HEK293 (cell line): ENCODE data around the gene FIGLA.

Experiments used
- CTCF ChIA-PET: fragments of 350-600 bp; formaldehyde crosslinking; extraction: SDS; loops from one replicate; lab custom pipeline; 2021; ENCODE audit warnings: antibody characterized with exemption; lab: Yijun Ruan, JAX
- POLR2A ChIA-PET: fragments of 300-600 bp; formaldehyde crosslinking; extraction: SDS; loops from one replicate; lab custom pipeline; 2020; ENCODE audit warnings: antibody characterized with exemption, inconsistent platforms; lab: Yijun Ruan, JAX
- H3K27ac ChIP-seq: fragments of 200-500 bp; sonication (Bioruptor generic); 2 replicates; pipeline ENCODE4 v1.5.1; 2014; ENCODE audit warnings: low read depth, low read length, control low read depth, inconsistent platforms; ENCODE audit errors: extremely low read depth
- H3K36me3 ChIP-seq, 2 experiments: fragments of 200-500 bp in 1 of 2; sonication (Bioruptor generic) in 1 of 2; 1 replicate in 1 of 2; 2 replicates in 1 of 2; pipeline ENCODE4 v1.5.1; 2014 to 2017; ENCODE audit warnings: inconsistent platforms in 2 of 2, low read length in 2 of 2; ENCODE audit not compliant: control insufficient read depth in 2 of 2, insufficient read depth in 1 of 2
- H3K4me1 ChIP-seq: fragments of 200-500 bp; sonication (Bioruptor generic); 2 replicates; pipeline ENCODE4 v1.5.1; 2014; ENCODE audit warnings: mild to moderate bottlenecking, low read length, inconsistent platforms; ENCODE audit not compliant: control insufficient read depth, insufficient read depth
- H3K4me3 ChIP-seq: 2 replicates; pipeline ENCODE4 v1.5.1; 2011; ENCODE audit warnings: low read depth, mild to moderate bottlenecking, control low read depth, low read length, moderate library complexity
- H3K9me3 ChIP-seq: fragments of 200-500 bp; sonication (Bioruptor generic); 2 replicates; pipeline ENCODE4 v1.5.1; 2014; ENCODE audit warnings: low read depth, low read length, inconsistent platforms; ENCODE audit not compliant: control insufficient read depth, insufficient read depth
- CTCF ChIP-seq: fragments of 450-650 bp; formaldehyde crosslinking; IDR thresholded peaks from 2 replicates; pipeline ENCODE4 v1.5.1; 2016; ENCODE audit warnings: missing biosample characterization, missing genetic modification characterization
- GLIS2 ChIP-seq: fragments of 450-650 bp; formaldehyde crosslinking; IDR thresholded peaks from 2 replicates; pipeline ENCODE4 v1.5.1; 2016; ENCODE audit warnings: missing biosample characterization, missing genetic modification characterization
- HOXD13 ChIP-seq: sonication (generic); formaldehyde crosslinking; IDR thresholded peaks from 2 replicates; pipeline ENCODE4 v1.8.0; 2022; ENCODE audit warnings: missing genetic modification reagents, borderline replicate concordance
- KLF16 ChIP-seq: fragments of 450-650 bp; formaldehyde crosslinking; IDR thresholded peaks from 2 replicates; pipeline ENCODE4 v1.5.1; 2017; ENCODE audit warnings: missing biosample characterization, missing genetic modification characterization
- KLF9 ChIP-seq: fragments of 450-650 bp; formaldehyde crosslinking; IDR thresholded peaks from 2 replicates; pipeline ENCODE4 v1.5.1; 2016; ENCODE audit warnings: missing biosample characterization, missing genetic modification characterization, low read depth
- PRDM10 ChIP-seq: fragments of 450-650 bp; formaldehyde crosslinking; IDR thresholded peaks from 2 replicates; pipeline ENCODE4 v1.5.1; 2016; ENCODE audit warnings: missing biosample characterization, missing genetic modification characterization
- TRIM28 ChIP-seq: IDR thresholded peaks from 2 replicates; pipeline ENCODE4 v1.6.1; 2011; ENCODE audit warnings: low read length, control low read depth, borderline replicate concordance
- ZBTB6 ChIP-seq: fragments of 450-650 bp; formaldehyde crosslinking; IDR thresholded peaks from 2 replicates; pipeline ENCODE4 v1.5.1; 2017; ENCODE audit warnings: missing biosample characterization, missing genetic modification characterization
- ZNF112 ChIP-seq: fragments of 450-650 bp; formaldehyde crosslinking; IDR thresholded peaks from 2 replicates; pipeline ENCODE4 v1.5.0; 2017; ENCODE audit warnings: missing biosample characterization, missing genetic modification characterization
- ZNF121 ChIP-seq: fragments of 450-650 bp; formaldehyde crosslinking; IDR thresholded peaks from 2 replicates; pipeline ENCODE4 v1.5.1; 2016; ENCODE audit warnings: missing biosample characterization, missing genetic modification characterization
- ZNF138 ChIP-seq: fragments of 450-650 bp; formaldehyde crosslinking; IDR thresholded peaks from 2 replicates; pipeline ENCODE4 v1.5.1; 2016; ENCODE audit warnings: missing biosample characterization, missing genetic modification characterization, borderline replicate concordance
- ZNF175 ChIP-seq: fragments of 450-650 bp; formaldehyde crosslinking; IDR thresholded peaks from 2 replicates; pipeline ENCODE4 v1.5.1; 2016; ENCODE audit warnings: missing biosample characterization, missing genetic modification characterization
- ZNF211 ChIP-seq: fragments of 450-650 bp; formaldehyde crosslinking; IDR thresholded peaks from 2 replicates; pipeline ENCODE4 v1.5.1; 2016; ENCODE audit warnings: low read depth, missing biosample characterization, missing genetic modification characterization
- ZNF26 ChIP-seq: fragments of 450-650 bp; formaldehyde crosslinking; IDR thresholded peaks from 2 replicates; pipeline ENCODE4 v1.5.1; 2016; ENCODE audit warnings: missing biosample characterization, missing genetic modification characterization
- ZNF473 ChIP-seq: fragments of 450-650 bp; formaldehyde crosslinking; IDR thresholded peaks from 2 replicates; pipeline ENCODE4 v1.5.1; 2017; ENCODE audit warnings: missing biosample characterization, missing genetic modification characterization
- ZNF510 ChIP-seq: fragments of 450-650 bp; formaldehyde crosslinking; IDR thresholded peaks from 2 replicates; pipeline ENCODE4 v1.5.1; 2018; ENCODE audit warnings: mild to moderate bottlenecking, missing genetic modification characterization, missing biosample characterization; ENCODE audit not compliant: insufficient replicate concordance
- ZNF518A ChIP-seq: fragments of 450-650 bp; formaldehyde crosslinking; conservative IDR thresholded peaks from 2 replicates; pipeline ENCODE4 v1.5.1; 2016; ENCODE audit warnings: low read depth, missing biosample characterization, missing genetic modification characterization
- ZNF629 ChIP-seq: fragments of 450-650 bp; formaldehyde crosslinking; IDR thresholded peaks from 2 replicates; pipeline ENCODE4 v1.5.1; 2017; ENCODE audit warnings: missing biosample characterization, missing genetic modification characterization
- ZNF704 ChIP-seq: fragments of 450-650 bp; formaldehyde crosslinking; IDR thresholded peaks from 2 replicates; pipeline ENCODE4 v1.5.1; 2016; ENCODE audit warnings: missing biosample characterization, missing genetic modification characterization
- ZNF76 ChIP-seq: fragments of 450-650 bp; formaldehyde crosslinking; IDR thresholded peaks from 2 replicates; pipeline ENCODE4; 2016; ENCODE audit warnings: low read depth, missing biosample characterization, missing genetic modification characterization, borderline replicate concordance
- ZSCAN23 ChIP-seq: fragments of 450-650 bp; formaldehyde crosslinking; IDR thresholded peaks from 2 replicates; pipeline ENCODE4 v1.5.1; 2016; ENCODE audit warnings: missing biosample characterization, missing genetic modification characterization

FIGLA gene

GRCh38 chr2:70751881-70752280, 38.6 kb downstream of the FIGLA start:
- Histone ChIP-seq H3K4me1 (peaks cover 4% of the 10 kb centered on the region; the same call in 1 of the 2 replicates), H3K9me3 (no peaks in the 10 kb centered on the region), H3K27ac (no peak overlapping the region), H3K4me3 (no peak overlapping the region), H3K36me3 (no peaks in the 10 kb centered on the region)
- TF ChIP-seq ZBTB6 (tag by site-specific recombination): no peak
- no peak for TF ChIP-seq ZNF704
- TF ChIP-seq TRIM28: no peak
- no peak for TF ChIP-seq ZNF510 (tag by site-specific recombination)
- no peak for TF ChIP-seq ZNF473 (tag by site-specific recombination)
- TF ChIP-seq GLIS2 (tag by site-specific recombination): no peak
- no peak for TF ChIP-seq KLF16 (tag by site-specific recombination)
- ChIA-PET CTCF (interaction anchor here (0.8 to 2.5 kb wide), 2 partner anchors 16 to 120 kb away, joined by 3 to 10 read pairs; partner anchors contain the start of gene ADD2), POLR2A (no interaction called here)

GRCh38 chr2:70750320-70750719, 40.1 kb downstream of the FIGLA start:
- ChIA-PET POLR2A (no interaction called here), CTCF (interaction anchor here (1.0 to 2.5 kb wide), 2 partner anchors 18 to 446 kb away, joined by 3 to 10 read pairs; partner anchors contain the start of gene ADD2)
- Histone ChIP-seq H3K9me3 (no peaks in the 10 kb centered on the region), H3K4me1 (peaks cover 7% of the 10 kb centered on the region), H3K36me3 (no peaks in the 10 kb centered on the region), H3K27ac (no peak overlapping the region), H3K4me3 (no peak overlapping the region)
- TF ChIP-seq ZNF138: no peak
- TF ChIP-seq ZNF518A (tag by site-specific recombination): no peak
- TF ChIP-seq ZNF629 (tag by site-specific recombination): peak; percentile 77
- TF ChIP-seq ZNF175 (tag by site-specific recombination): no peak
- no peak for TF ChIP-seq ZNF121 (tag by site-specific recombination)
- no peak for TF ChIP-seq ZNF26
- TF ChIP-seq ZNF76 (tag by site-specific recombination): no peak
- no peak for TF ChIP-seq CTCF (tag by site-specific recombination)
- no peak for TF ChIP-seq ZSCAN23 (tag by site-specific recombination)
- no peak for TF ChIP-seq ZNF112
- no peak for TF ChIP-seq HOXD13 (CRISPR knock-in tag)
- TF ChIP-seq PRDM10 (tag by site-specific recombination): 0 out of 2 replicates have a peak, but pooled peaks have one; percentile 26
- TF ChIP-seq KLF9 (tag by site-specific recombination): no peak
- no peak for TF ChIP-seq ZNF211 (tag by site-specific recombination)
